ENCODE results near the gene FAM219A.
"Not testable (repeated sequence)": the region's sequence is repeated elsewhere in the genome, so short reads cannot be mapped to it uniquely, and the experiment has no call there.

GRCh38 chr9:34352122-34352652, 106.2 kb downstream of the FAM219A start:
- TF ChIP-seq POLR2A (IDR thresholded peaks at IDR 0.05; ENCODE audit: extremely low read depth, insufficient read length); MAX (IDR thresholded peaks at IDR 0.05; ENCODE audit: low read depth, low read length); MYC (IDR thresholded peaks at IDR 0.05; ENCODE audit: low read depth, low read length): not testable (repeated sequence)
- TF ChIP-seq, protein P1, sequence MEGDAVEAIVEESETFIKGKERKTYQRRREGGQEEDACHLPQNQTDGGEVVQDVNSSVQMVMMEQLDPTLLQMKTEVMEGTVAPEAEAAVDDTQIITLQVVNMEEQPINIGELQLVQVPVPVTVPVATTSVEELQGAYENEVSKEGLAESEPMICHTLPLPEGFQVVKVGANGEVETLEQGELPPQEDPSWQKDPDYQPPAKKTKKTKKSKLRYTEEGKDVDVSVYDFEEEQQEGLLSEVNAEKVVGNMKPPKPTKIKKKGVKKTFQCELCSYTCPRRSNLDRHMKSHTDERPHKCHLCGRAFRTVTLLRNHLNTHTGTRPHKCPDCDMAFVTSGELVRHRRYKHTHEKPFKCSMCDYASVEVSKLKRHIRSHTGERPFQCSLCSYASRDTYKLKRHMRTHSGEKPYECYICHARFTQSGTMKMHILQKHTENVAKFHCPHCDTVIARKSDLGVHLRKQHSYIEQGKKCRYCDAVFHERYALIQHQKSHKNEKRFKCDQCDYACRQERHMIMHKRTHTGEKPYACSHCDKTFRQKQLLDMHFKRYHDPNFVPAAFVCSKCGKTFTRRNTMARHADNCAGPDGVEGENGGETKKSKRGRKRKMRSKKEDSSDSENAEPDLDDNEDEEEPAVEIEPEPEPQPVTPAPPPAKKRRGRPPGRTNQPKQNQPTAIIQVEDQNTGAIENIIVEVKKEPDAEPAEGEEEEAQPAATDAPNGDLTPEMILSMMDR (IDR thresholded peaks at IDR 0.05; ENCODE audit: low read depth, low read length), result not testable (repeated sequence)
